M059J (cell line): Measurements from ENCODE around the gene CUL4A. TPM values are rescaled to one million over a fixed set of nuclear protein-coding genes. Genes with fewer than 3 reads are reported as not detected.
"Not testable (repeated sequence)": the region's sequence is repeated elsewhere in the genome, so short reads cannot be mapped to it uniquely, and the experiment has no call there.

Source experiments
- DNase-seq: peaks from one replicate; pipeline ENCODE4 v3.0.0-alpha.2; 2012; ENCODE audit warnings: low read depth
- total RNA-seq: library from RNA; depleted of rRNA; stranded (reverse); fragments of >200 nt; shearing (Covaris generic); gene quantifications from 2 replicates; pipeline ENCODE4 v1.2.3, GENCODE V29; 2014; rRNA removed

CUL4A gene
- 74.6 and 83.9 TPM in 2 replicates for total RNA-seq

DNA sequence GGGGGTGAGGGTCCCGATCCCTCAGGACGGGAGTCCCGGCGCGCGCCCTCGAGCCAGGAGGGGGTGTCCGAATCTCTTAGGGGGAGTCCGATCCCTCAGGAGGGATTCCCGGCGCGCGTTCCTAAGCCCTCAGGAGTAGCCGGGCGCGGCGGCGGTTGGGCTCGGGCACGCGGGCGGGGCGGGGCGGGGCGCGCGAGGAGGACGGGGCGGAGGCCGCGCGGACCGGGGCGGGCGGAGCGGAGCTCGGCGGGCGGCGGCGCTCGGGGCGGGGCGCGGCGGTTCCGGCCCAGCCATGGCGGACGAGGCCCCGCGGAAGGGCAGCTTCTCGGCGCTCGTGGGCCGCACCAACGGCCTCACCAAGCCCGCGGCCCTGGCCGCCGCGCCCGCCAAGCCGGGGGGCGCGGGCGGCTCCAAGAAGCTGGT lies at the start of gene CUL4A:
Gene CUL4A, plus strand, starts transcription at position 278 of the 423 bp plus-strand sequence. Its CDS starts 15 bp downstream, at position 293.
- peak; percentile 72 for DNase-seq

DNA sequence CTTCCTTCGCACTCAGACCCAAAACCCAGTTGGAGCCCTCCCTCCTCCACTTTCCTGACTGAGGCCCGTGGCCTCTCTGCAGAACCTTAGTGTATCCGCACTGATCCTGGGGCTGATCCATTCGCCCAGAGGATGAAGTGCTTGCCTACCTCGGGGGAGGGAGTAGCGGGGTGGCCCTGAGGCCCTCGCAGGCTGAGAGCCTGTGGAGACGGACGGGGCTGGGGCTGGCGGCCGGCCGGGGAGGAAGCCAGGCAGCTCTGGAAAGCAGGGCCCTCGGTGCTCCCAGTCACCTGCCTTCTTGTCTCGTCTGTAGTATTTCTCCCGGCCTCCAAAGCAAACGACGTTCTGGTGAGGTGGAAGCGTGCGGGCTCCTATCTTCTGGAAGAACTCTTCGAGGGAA lies 49.7 kb upstream of the CUL4A start:
- no peak for DNase-seq

DNA sequence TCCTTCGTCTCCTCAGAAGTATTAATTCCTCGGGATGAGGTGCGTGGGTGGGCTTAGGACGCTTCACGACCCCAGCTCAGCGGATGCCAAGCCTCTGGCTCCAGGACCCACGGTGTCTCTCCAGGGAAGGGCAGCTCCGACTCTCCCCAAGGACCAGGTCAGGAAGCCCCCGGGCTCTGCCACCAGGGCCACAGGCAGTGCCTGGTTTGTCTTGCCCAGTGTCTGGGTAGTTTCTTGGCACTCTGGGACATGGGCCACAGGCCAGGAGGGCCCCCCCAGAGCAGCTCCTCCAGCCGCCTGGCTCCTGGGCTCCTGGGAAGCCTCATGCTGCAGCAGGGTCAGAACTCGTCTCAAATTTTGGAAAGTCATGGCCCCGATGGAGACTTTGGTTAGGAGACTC lies 48.4 kb upstream of the CUL4A start:
- DNase-seq = no peak

DNA sequence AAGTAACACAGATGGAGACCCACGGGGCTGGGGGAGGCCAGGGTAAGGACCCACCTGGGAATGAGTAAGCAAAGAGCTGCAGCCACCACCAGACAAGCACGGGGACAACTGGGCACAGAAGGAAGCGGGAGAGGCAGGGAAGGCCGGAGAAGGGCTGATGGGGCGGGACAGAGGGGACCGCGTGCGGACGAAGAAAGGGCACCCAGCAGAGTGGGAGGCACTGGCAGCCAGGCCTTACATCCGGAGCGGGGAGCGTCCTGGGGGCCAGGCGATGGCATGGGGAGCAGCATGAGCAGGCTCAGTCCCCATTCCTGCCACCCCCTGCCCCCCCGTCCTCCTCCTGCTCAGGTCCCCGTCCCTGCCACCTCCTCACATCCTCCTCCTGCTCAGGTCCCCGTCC lies 48.0 kb upstream of the CUL4A start:
- no peak for DNase-seq

DNA sequence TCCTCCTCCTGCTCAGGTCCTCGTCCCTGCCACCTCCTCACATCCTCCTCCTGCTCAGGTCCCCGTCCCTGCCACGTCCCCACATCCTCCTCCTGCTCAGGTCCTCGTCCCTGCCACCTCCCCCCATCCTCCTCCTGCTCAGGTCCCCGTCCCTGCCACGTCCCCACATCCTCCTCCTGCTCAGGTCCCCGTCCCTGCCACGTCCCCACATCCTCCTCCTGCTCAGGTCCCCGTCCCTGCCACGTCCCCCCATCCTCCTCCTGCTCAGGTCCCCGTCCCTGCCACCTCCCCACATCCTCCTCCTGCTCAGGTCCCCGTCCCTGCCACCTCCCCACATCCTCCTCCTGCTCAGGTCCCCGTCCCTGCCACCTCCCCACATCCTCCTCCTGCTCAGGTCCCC lies 47.4 kb upstream of the CUL4A start:
- DNase-seq = not testable (repeated sequence)

DNA sequence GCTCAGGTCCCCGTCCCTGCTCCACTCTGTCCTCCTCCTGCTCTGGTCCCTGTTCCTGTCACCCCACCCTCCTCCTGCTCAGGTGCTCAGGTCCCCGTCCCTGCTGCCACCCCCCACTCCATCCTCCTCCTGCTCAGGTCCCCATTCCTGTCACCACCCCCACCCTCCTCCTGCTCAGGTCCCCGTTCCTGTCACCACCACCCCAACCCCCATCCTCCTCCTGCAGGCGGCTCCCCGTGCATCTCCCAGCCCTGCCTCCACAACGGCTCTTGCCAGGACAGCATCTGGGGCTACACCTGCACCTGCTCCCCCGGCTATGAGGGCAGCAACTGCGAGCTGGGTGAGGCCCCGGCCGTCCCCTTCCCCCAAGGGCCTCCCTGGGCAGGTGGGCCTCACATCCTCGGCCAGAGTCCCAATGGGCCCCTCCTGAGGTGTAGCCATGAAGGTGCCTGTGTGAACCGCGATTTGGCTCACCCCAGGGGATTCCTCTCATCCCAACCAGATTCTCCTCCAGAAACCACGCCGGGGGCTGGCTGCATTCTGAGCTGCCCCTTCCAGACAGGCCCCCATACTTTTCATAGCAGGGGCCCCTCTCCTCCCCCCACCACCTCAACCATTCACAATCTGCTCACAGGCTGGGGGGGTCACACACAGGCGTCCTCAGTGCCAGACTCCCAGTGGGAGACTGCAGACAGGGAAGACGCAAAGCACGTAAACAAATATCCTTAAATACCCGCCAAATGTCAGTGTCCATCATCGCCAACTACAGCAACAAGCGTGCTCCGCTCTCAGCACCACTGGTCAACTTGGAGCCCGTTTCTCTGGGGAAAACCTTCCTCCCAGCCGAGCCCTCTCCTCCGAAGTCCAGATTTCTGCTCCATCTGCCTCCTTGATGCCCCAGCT lies 46.4 kb upstream of the CUL4A start:
- no peak for DNase-seq

DNA sequence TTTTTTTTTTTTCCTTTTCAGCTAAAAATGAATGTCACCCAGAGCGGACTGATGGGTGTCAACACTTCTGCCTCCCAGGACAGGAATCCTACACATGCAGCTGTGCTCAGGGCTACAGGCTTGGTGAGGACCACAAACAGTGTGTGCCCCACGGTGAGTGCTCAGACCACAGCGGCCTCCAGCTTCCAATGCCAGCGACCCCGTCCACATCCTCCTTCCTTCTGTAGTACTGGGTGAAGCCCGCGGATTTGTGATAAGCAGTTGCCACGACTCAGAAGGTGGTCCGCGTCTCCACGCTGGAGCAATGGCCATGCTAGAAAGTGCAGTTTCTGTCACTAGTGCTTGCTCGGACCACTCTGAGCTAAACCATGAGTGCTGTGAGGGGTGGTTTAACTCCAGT lies 44.9 kb upstream of the CUL4A start:
- no peak for DNase-seq

DNA sequence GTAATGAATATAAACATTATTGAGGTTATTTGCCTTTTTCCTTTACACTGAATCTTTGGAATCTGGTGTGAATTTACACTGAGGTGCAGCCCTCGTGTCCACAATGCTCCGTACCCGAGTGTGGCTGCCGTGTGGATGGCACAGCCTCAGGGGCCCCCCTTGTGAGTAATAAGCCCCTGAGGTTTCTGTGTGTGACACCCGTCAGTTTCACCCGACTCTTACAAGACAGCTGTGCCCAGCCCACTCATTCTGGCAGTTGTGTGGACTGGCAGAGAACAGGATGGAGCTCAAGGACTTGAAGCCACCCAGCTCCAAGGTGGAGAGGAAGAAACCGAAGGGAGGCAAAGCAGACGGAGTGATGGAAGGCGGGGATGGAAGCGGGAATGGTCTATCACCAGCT lies 43.1 kb upstream of the CUL4A start:
- no peak for DNase-seq

DNA sequence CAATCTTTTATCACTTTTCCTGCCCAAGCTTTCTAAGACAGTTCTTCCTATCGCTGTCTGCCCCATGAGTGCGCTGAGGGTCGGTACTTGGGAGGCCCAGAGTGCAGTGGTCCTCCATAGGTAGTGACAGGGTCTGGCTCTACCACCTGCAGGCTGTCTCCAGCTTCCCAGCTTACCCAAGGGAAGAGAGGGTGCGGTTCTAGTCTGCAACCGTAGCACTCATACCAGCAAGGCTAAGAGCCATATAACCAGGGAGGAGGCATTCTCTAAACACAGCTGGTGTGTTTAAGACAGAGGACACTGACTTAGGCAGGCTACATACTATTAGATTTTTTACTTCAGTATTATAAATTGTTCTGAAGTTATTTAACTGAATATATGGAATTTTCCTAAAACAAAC lies 42.7 kb upstream of the CUL4A start:
- no peak for DNase-seq

DNA sequence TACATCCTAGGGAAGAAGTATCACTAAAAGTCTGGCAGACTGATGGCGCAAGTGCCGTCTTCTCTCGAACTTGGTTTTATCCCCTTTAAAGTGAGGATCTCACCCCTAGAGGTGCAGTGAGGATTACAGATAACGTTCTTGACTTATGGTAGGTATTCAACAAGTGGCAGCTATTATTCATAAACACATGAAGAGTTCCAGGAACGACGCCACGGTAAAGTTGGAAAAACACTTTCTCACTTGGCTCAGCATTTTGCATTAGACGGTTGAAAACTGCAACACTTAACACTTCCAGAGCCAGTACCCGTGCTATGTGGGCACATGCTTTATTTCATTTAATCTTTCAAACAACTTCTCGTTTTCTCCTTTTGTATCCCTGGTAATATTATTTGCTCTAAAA lies 42.3 kb upstream of the CUL4A start:
- DNase-seq = no peak

DNA sequence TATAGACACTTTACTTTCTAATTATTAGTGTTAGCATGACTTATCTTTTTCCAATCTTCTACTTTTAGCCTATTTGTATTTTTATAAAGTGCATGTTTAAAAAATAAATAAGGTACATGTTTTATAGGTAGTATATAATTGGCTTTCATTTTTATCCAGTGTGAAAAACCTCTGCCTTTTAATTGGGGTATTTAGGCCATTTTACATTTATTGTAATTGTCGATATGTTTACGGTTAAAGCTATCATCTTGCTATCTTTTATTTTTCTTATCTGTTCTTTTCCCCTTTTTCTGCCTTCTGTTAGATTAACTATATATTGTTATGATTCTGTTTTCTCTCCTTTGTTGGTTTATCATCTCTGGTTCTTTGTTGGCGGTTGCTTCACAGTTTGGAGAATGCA lies 41.8 kb upstream of the CUL4A start:
- no peak for DNase-seq

DNA sequence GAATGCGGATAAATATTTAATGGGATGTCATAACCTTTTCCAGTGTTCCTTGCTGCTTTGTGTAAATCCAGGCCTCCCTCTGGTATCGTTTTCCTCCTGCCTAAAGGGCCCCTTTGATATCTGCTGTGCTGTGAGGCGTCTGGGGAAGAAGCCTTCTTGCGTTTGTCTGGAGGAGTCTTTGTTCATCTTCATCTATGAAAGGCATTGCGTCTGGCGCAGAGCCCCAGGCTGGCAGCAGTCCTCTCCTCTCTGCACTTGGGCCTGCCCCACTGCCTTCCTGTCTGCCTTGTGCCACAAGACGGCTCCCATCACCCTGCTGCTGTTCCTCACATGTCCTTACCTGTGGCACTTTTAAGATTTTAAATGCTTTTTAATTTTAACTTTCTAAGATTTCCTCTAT lies 41.2 kb upstream of the CUL4A start:
- no peak for DNase-seq

DNA sequence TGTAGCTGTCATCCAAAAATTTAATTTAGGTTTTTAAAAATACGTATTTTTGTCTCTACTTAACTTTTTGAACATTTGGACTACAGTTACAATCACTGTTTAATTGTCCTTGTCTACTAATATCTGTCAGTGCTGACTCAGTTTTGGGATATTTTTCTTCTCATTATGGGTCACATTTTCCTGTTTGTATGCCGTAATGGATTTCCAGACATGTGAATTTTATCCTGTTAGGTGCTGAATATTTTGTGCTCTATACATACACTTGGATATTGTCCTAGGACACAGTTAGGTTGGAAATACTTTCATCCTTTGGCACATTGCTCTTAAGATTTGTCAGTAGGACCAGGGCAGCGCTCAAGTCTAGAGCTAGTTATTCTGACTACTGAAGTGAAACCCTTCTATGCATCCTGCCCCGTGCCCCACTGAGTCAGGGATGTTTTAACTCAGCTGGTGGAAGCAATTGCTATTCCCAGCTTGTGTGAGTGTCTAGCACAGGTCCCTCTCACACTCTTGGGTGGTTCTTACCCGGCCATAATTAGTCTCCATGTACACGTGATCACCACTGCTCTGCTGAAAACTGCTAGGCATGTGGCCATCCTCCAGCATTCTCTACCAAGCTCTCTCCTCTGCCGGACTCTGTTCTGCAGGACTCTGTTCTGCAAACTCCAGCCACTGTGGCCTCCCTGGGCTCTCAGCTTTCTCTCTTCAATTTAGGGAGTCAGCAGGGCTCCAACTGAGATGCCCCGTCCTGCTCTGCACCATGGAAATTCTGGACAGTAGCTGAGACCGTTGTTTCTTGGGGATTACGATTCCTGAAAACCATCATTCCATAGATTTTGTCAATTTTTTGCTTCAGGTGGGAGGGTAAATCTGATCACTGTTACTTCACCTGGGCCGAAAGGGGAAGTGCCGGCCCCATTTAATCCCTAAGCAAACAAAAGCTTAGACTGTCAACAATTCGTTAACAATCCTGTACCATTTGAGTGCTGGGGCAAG lies 39.8 kb upstream of the CUL4A start:
- DNase-seq = no peak

DNA sequence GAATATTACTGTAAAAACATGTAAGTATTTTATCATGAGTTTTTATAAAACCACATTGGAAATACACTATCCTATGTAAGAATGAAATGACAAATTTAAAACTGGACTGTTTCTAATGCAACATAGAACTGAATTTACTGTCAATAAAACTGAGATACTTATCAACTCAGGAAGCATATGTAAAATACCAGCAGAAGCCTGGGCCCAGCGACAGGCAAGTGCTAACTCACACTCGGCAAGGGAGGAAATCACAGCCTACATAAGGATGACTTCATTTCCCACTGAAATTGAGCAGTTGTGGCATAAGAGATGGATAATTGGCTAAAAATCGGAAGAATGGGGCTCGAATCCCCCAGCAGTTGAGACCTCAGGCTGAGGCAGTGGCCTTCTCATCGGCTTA lies 38.9 kb upstream of the CUL4A start:
- no peak for DNase-seq

DNA sequence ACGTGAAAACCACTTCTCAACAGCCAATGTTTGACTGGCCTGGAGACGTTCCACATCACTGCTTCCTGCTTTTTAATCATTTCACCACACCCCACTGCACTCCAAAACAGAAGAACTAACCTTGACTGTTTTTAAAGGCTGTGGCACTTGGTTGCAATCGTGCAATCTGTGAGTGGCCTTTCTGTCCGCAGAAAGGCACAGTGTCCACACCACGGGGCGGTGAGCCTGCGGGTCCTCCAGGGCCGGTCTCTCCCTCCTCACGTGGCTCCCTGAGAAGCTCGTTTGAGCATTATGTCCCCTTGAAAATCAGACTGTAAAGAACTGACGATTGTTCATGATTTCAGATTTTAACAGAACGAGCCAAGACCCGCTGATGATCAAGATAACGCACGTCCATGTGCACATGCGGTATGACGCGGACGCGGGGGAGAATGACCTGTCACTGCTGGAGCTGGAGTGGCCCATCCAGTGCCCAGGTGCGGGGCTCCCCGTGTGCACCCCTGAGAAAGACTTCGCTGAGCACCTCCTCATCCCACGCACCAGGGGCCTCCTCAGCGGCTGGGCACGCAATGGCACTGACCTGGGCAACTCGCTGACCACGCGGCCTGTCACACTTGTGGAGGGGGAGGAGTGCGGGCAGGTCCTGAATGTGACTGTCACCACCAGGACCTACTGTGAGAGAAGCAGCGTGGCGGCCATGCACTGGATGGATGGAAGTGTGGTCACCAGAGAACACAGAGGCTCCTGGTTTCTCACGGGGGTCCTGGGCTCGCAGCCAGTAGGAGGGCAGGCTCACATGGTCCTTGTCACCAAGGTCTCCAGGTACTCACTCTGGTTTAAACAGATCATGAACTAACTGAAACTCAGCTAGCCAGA lies 37.9 kb upstream of the CUL4A start:
- no peak for DNase-seq

DNA sequence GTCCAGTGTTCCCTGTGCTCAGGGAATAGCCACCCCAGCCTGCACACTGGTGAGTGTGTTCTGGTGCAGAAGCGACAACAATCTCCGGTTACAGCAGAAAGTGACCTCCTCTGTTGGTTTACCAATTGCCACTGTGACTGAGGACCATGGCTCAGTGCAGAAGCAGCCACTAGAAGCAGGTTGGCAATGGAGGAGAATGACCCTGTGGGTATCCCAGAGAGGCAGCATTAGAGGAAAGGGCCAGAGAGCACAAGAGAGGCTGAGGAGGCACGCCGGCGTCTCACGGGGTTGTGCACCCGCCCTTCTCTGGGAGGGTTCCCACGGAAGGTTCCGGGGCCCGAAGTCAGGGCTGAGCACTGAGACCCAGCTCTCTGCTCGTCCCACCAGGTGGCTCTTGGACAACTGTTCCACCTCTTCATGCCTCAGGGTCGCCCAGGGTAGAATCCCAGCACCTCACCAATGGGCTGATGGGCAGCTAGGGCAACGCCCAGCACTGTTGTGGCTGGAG lies 36.9 kb upstream of the CUL4A start:
- no peak for DNase-seq

DNA sequence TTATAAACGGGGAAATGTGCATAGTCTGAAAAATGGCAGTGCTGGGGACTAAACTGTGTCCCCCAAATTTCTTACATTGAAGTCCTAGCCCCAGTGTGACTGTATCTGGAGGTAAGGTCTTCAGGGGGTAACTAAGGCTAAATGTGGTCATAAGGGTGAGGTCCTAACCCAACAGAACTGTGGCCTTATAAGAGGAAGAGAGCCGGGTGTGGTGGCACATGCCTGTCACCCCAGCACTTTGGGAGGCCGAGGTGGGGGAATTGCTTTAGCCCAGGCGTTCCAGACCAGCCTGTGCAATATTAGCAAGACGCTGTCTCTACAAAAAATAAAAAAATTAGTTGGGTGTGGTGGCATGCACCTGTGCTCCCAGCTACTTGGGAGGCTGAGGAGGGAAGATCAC lies 33.1 kb upstream of the CUL4A start:
- DNase-seq = no peak

DNA sequence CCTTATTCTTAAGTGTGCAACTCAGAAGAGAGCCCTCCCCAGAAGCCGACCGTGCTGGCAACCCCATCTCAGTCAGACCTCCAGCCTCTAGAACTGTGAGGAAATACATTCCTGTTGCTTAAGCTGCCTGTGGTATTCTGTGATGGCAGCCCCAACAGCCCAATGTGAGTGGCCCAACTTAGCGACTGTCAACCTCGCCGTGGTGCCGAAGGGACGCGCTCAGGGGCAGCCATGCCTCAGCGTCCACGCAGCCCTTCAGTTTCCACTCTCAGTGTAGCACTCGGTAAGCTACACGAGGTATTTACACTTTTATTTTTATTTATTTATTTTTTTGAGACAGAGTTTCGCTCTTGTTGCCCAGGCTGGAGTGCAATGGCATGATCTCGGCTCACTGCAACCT lies 32.6 kb upstream of the CUL4A start:
- no peak for DNase-seq

DNA sequence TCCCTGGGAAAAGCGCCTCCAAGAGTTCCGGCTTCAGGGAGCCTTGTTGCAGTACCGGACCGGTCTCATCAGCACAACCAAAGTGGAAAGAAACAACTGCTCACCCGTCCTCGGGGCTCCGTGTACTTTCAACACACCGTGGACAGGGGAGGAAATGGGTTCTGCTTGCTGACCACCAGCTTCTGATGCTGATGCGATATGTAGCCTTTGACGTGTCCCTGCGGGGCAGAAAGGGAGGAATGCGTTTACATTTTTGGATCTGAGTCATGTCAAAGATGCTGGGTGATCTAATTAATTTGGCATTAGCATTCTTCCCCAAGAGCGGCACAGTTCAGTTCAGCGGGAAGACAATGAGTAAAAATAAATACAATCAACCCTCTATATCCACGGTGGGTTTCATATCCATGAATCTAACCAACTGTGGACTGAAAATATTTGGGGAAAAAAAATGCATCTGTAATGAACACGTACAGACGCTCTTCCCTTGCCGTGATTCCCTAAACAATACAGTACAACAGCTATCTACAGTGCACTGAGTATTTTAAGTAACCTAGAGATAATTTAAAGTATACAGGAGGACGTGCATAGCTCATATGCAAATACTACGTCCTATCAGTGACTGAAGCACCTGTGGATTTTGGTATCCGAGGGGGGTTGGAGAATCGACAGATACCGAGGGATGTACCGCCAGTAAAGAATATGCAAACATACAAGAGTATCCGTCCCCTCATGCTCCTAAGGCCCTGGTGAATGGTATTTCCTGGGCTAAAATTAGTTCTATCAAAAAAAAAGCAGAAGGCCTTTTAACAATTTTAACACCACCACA lies 31.1 kb upstream of the CUL4A start:
- peak; percentile 96 for DNase-seq

DNA sequence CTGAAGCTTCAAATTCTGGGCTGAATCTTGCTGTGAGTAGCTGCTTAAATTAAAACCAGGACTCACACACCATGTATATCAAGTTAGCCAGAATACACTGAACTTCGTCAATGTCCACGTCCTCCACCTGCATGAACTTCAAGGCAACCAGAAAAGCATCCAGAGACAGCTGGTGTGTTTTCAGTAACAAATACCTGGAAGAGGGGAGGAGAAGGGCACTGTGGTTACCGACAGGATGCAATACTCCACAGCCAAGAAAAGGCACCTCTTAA lies 30.6 kb upstream of the CUL4A start:
- DNase-seq = peak; percentile 23
